ENCODE data around the gene SAP30BP.

SAP30BP gene

GRCh38 chr17:75691801-75692626 is 24.9 kb downstream of the SAP30BP start:
- no peak for DNase-seq

GRCh38 chr17:75692976-75693375 is 25.8 kb downstream of the SAP30BP start:
- DNase-seq: no peak

- no peak for DNase-seq
These were observed 26.7 kb downstream of the SAP30BP start for GRCh38 chr17:75693500-75694481.

DNA sequence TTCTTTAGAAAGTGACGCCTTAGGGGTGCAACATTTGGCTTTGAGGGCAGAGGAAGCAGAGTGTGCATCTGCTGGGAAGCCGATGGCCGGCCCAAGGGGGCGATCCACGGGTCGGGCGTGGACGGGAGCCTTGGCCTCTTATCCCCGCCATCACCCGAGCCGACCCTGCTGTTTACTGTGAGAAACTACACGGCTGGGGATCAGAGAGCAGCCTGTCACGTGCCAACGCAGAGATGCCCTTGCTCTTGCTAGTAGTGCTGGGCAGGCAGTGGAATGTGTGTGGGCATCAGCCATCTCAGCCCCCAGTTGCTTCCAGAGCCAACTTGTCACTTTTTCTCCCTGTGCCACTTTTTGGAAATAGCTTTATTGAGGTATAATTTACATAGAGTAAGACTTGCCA is 27.4 kb downstream of the SAP30BP start:
- DNase-seq: no peak

GRCh38 chr17:75695141-75695829 is 28.1 kb downstream of the SAP30BP start:
- no peak for DNase-seq

DNA sequence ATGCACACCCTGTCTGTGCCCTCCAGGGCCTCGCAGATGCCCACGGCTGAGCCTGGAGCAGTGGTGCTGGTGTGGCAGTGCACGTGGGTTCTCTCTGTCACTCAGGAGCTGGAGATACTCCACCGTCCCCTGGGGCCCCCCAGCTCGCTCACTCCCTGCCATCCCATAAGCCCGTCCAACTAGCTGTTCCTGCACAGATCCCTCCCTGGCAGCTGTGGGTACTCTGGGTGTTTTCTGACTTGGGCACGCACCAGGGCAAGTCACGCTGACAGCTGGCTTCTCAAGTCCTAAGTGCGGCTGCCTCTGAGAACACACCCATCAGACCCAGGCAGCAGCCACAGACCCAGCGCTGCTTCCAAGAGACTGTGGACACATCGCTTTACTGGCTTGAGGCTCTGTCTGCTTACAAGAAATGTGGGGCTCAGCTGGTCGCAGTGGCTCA is 28.7 kb downstream of the SAP30BP start:
- DNase-seq: no peak

- no peak for DNase-seq
These were observed 30.6 kb downstream of the SAP30BP start for GRCh38 chr17:75697651-75698291.

DNA sequence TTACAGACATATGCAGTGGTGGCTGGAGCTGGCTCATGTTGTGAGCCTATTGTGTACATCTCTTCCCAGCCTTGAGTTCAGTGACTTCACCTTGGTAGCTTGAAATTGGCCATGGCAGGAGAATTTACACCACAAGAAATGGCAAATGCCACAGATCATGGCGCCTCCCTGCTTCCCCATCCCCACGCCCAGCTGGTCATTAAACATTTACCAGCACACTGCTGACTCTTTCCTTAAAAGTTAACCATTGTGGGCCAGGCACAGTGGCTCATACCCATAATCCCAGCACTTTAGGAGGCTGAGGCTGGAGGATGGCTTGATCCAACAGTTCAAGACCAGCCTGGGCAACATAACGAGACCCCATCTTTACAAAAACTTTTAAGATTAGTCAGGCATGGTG is 31.5 kb downstream of the SAP30BP start:
- no peak for DNase-seq

- no peak for DNase-seq
These were observed 34.1 kb downstream of the SAP30BP start for GRCh38 chr17:75701288-75701687.

DNA sequence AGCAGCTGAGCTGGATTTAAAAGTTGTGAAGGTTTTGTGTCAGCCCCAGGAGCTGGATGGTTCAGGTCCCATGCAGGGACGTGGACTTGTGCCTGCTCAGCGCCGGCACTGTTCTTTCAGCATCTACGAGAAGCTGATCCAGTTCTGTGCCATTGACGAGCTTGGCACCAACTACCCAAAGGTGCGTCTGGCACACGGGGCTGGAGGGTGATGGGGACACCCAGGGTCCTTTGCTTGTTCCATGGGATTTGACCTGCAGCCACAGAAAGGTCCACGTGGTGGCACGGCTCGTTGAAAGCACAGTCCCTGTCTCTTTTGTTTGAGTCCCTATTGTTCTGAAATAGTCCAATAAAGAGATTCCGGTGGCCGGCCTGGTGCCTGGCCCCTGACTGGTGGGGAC is 36.1 kb downstream of the SAP30BP start:
- no peak for DNase-seq

GRCh38 chr17:75703591-75703990 is 36.5 kb downstream of the SAP30BP start:
- DNase-seq: no peak

- DNase-seq: no peak
These were observed 38.1 kb downstream of the SAP30BP start for GRCh38 chr17:75704963-75705875.

- no peak for DNase-seq
These were observed 39.0 kb downstream of the SAP30BP start for GRCh38 chr17:75706042-75706728.

GRCh38 chr17:75707079-75707571 is 40.0 kb downstream of the SAP30BP start:
- DNase-seq: no peak

DNA sequence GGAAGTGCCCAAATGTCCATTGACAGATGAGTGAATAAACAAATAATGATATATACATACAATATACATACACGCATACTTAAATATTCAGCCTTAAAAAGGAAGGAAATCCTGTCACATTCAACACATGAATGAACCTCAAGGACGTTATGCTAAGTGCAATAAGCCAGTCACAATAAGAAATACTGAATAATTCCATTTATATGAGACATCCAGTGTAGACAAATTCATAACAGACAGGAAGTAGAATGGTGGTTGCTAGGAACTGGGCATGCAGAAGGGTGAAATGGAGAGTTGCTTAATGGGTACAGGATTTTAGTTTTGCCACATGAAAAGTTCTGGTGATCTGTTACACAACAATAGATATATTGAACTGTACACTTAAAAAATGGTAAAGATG is 45.3 kb downstream of the SAP30BP start:
- no peak for DNase-seq

- no peak for DNase-seq
These were observed 52.6 kb downstream of the SAP30BP start for GRCh38 chr17:75719732-75720131.

- DNase-seq: no peak
These were observed 53.7 kb downstream of the SAP30BP start, which contains the start of gene ITGB4 for GRCh38 chr17:75720656-75721462. TSS of gene ITGB4 (plus strand) at chr17:75721459. CDS start at chr17:75724704, 3,245 bp downstream.

GRCh38 chr17:75721463-75722011 is 54.4 kb downstream of the SAP30BP start:
- DNase-seq: no peak

GRCh38 chr17:75722076-75722475 is 54.9 kb downstream of the SAP30BP start:
- DNase-seq: no peak
